ENCODE measurements around the gene NAT10.

Gene NAT10

GRCh38 chr11:34150494-34151151 is 45.2 kb downstream of the NAT10 start:
- no peak for DNase-seq

- no peak for DNase-seq
Observed at GRCh38 chr11:34151166-34151565, 45.7 kb downstream of the NAT10 start.

- DNase-seq, result no peak
Observed at GRCh38 chr11:34151916-34152845, 46.8 kb downstream of the NAT10 start.

GRCh38 chr11:34154059-34154875 is 48.8 kb downstream of the NAT10 start:
- DNase-seq, result no peak

- DNase-seq, result no peak
Observed at GRCh38 chr11:34155057-34155756, 49.8 kb downstream of the NAT10 start.

- no peak for DNase-seq
Observed at GRCh38 chr11:34155757-34156062, 50.3 kb downstream of the NAT10 start.

GRCh38 chr11:34157163-34157562 is 51.7 kb downstream of the NAT10 start:
- no peak for DNase-seq

GRCh38 chr11:34158661-34159060 is 53.2 kb downstream of the NAT10 start:
- no peak for DNase-seq

GRCh38 chr11:34160049-34160721 is 54.8 kb downstream of the NAT10 start:
- no peak for DNase-seq

GRCh38 chr11:34160791-34161190 is 55.4 kb downstream of the NAT10 start:
- no peak for DNase-seq

GRCh38 chr11:34161361-34161760 is 55.9 kb downstream of the NAT10 start:
- no peak for DNase-seq

- DNase-seq, result no peak
Observed at GRCh38 chr11:34161812-34162492, 56.5 kb downstream of the NAT10 start.

- no peak for DNase-seq
Observed at GRCh38 chr11:34162493-34162820, 57.0 kb downstream of the NAT10 start.

- no peak for DNase-seq
Observed at GRCh38 chr11:34162856-34163255, 57.4 kb downstream of the NAT10 start.

GRCh38 chr11:34165121-34165520 is 59.7 kb downstream of the NAT10 start:
- no peak for DNase-seq

- no peak for DNase-seq
Observed at GRCh38 chr11:34165786-34166555, 60.5 kb downstream of the NAT10 start.

GRCh38 chr11:34166806-34167740 is 61.6 kb downstream of the NAT10 start:
- DNase-seq, result no peak

GRCh38 chr11:34167961-34168360 is 62.5 kb downstream of the NAT10 start:
- no peak for DNase-seq

- DNase-seq, result no peak
Observed at GRCh38 chr11:34168642-34169420, 63.4 kb downstream of the NAT10 start.
